ENCODE data around the gene STXBP3.

Gene STXBP3

DNA sequence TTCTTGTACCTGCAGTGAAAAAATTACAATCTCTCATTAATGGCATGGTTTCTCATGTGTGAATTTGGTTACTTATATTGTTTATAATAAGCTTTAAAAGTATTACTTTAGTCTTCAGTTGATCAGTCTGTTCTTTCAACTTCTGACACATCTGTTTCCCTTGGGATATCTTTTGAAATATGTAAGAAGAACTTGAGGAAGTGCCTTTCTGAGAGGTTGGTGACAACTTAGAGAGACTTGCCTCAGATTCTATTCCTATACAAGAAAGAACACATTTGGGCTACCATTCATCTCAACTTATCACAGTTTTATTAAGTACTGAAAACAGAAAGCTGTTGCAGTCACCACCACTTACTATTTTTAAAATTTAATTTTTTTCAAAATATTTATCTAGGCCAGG, 102.3 kb downstream of the STXBP3 start:
- no peaks in the 10 kb centered on the region for H3K27me3 ChIP-seq (replicated peaks; ENCODE audit: insufficient read depth, low read length)
- no peaks in the 10 kb centered on the region for H3K9me2 ChIP-seq (replicated peaks; ENCODE audit: insufficient read depth, low read length)
- no peaks in the 10 kb centered on the region for H3F3A ChIP-seq (ENCODE audit: insufficient read depth, low read length)
- H3K4me3 ChIP-seq (ENCODE audit: low read length): no peak overlapping the region
- no peak overlapping the region for H2AFZ ChIP-seq (ENCODE audit: low read length)
- H3K9ac ChIP-seq (ENCODE audit: low read length): no peak overlapping the region
- no peak overlapping the region for H3K4me2 ChIP-seq (ENCODE audit: low read depth, low read length)
- no peaks in the 10 kb centered on the region for H3K9me3 ChIP-seq (replicated peaks; ENCODE audit: insufficient read depth, low read length)
- no peaks in the 10 kb centered on the region for H3K4me1 ChIP-seq (ENCODE audit: low read length)
- H3K27ac ChIP-seq (ENCODE audit: low read length): no peak overlapping the region
- TF ChIP-seq, protein P1, sequence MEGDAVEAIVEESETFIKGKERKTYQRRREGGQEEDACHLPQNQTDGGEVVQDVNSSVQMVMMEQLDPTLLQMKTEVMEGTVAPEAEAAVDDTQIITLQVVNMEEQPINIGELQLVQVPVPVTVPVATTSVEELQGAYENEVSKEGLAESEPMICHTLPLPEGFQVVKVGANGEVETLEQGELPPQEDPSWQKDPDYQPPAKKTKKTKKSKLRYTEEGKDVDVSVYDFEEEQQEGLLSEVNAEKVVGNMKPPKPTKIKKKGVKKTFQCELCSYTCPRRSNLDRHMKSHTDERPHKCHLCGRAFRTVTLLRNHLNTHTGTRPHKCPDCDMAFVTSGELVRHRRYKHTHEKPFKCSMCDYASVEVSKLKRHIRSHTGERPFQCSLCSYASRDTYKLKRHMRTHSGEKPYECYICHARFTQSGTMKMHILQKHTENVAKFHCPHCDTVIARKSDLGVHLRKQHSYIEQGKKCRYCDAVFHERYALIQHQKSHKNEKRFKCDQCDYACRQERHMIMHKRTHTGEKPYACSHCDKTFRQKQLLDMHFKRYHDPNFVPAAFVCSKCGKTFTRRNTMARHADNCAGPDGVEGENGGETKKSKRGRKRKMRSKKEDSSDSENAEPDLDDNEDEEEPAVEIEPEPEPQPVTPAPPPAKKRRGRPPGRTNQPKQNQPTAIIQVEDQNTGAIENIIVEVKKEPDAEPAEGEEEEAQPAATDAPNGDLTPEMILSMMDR (IDR thresholded peaks at IDR 0.05; ENCODE audit: low read length): no peak
- no peaks in the 10 kb centered on the region for H3K79me2 ChIP-seq (ENCODE audit: low read length)
- no peak for DNase-seq
- no peaks in the 10 kb centered on the region for H3K36me3 ChIP-seq (replicated peaks; ENCODE audit: insufficient read depth, low read length)
- no peaks in the 10 kb centered on the region for H4K20me1 ChIP-seq (ENCODE audit: insufficient read depth, low read length)

DNA sequence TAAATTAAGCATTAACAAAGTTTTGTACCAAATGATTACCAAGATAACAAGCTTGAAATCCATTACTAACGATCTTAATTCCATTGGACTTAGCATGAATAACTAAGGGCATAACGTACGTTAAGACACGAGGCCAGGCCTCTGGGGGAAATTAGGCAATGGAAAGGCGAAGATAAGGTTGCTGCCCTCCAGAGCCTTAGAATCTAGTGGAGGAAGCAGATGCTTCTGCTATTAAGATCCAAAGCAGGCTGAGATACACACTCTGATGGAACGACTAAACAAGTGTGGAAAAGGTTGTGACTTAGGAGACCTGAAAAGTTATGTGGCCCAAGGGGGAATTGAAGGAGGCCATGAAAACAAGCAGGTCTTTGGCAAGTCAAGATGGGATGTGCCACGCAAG, 104.5 kb downstream of the STXBP3 start:
- no peaks in the 10 kb centered on the region for H3K36me3 ChIP-seq (replicated peaks; ENCODE audit: insufficient read depth, low read length)
- no peaks in the 10 kb centered on the region for H3K9me3 ChIP-seq (replicated peaks; ENCODE audit: insufficient read depth, low read length)
- DNase-seq: no peak
- no peaks in the 10 kb centered on the region for H3K4me1 ChIP-seq (ENCODE audit: low read length)
- no peaks in the 10 kb centered on the region for H3K79me2 ChIP-seq (ENCODE audit: low read length)
- H2AFZ ChIP-seq (ENCODE audit: low read length): no peak overlapping the region
- no peaks in the 10 kb centered on the region for H4K20me1 ChIP-seq (ENCODE audit: insufficient read depth, low read length)
- no peaks in the 10 kb centered on the region for H3K9me2 ChIP-seq (replicated peaks; ENCODE audit: insufficient read depth, low read length)
- no peak overlapping the region for H3K9ac ChIP-seq (ENCODE audit: low read length)
- no peaks in the 10 kb centered on the region for H3K27me3 ChIP-seq (replicated peaks; ENCODE audit: insufficient read depth, low read length)
- no peak overlapping the region for H3K27ac ChIP-seq (ENCODE audit: low read length)
- no peak overlapping the region for H3K4me2 ChIP-seq (ENCODE audit: low read depth, low read length)
- TF ChIP-seq, protein P1 (IDR thresholded peaks at IDR 0.05; ENCODE audit: low read length): no peak
- TF ChIP-seq EZH2phosphoT487 (IDR thresholded peaks at IDR 0.05; ENCODE audit: low read length) (no peak), EZH2 (optimal IDR thresholded peaks at IDR 0.05; ENCODE audit: low read depth, low read length) (no peak)
- no peak overlapping the region for H3K4me3 ChIP-seq (ENCODE audit: low read length)
- no peaks in the 10 kb centered on the region for H3F3A ChIP-seq (ENCODE audit: insufficient read depth, low read length)

DNA sequence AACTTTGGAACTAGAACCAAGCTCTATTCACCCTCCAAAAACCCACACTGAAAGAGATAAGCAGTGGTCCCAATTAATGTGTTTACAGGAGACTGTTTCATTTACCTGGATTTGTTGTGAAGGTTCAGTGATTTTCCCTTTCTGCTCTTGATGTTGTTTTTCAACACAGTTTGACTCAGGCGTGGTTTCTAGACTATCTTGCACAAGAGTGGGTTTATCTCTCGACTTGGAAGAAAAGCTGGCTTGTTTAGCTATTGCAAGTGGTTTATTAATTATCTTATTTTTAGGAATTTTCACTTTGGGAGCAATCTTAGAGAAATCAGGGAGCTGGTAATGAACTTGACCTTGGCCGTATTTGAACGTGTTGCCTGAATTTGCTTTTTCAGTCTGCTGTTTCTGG, 105.1 kb downstream of the STXBP3 start:
- TF ChIP-seq EZH2phosphoT487 (IDR thresholded peaks at IDR 0.05; ENCODE audit: low read length) (no peak), EZH2 (optimal IDR thresholded peaks at IDR 0.05; ENCODE audit: low read depth, low read length) (no peak)
- TF ChIP-seq, protein P1 (IDR thresholded peaks at IDR 0.05; ENCODE audit: low read length): no peak
- Histone ChIP-seq H3K9ac (ENCODE audit: low read length) (no peak overlapping the region), H2AFZ (ENCODE audit: low read length) (no peak overlapping the region), H3K4me3 (ENCODE audit: low read length) (no peak overlapping the region), H3K27me3 (replicated peaks; ENCODE audit: insufficient read depth, low read length) (no peaks in the 10 kb centered on the region), H3K9me2 (replicated peaks; ENCODE audit: insufficient read depth, low read length) (no peaks in the 10 kb centered on the region), H3K4me1 (ENCODE audit: low read length) (no peaks in the 10 kb centered on the region), H3K4me2 (ENCODE audit: low read depth, low read length) (no peak overlapping the region), H3K9me3 (replicated peaks; ENCODE audit: insufficient read depth, low read length) (no peaks in the 10 kb centered on the region), H3K27ac (ENCODE audit: low read length) (no peak overlapping the region), H3K79me2 (ENCODE audit: low read length) (no peaks in the 10 kb centered on the region), H3K36me3 (replicated peaks; ENCODE audit: insufficient read depth, low read length) (no peaks in the 10 kb centered on the region), H3F3A (ENCODE audit: insufficient read depth, low read length) (no peaks in the 10 kb centered on the region), H4K20me1 (ENCODE audit: insufficient read depth, low read length) (no peaks in the 10 kb centered on the region)
- no peak for DNase-seq
